Testis (tissue), 2 donors: ENCODE results near the gene MORC2.

ENCODE experiments used
- POLR2A ChIP-seq: fragments of 450-650 bp; IDR thresholded peaks from one replicate; pipeline ENCODE4 v1.6.1; 2017; ENCODE audit warnings: antibody characterized with exemption, mild to moderate bottlenecking, moderate library complexity
- TF ChIP-seq, protein P1 (sequence below), 3 experiments: fragments of 450-650 bp in 2 of 3; fragments of 200-600 bp in 1 of 3; sonication (generic) in 1 of 3; IDR thresholded peaks; one replicate each; pipeline ENCODE4 v1.5.1; 2016 to 2019; ENCODE audit warnings: antibody characterized with exemption in 3 of 3, mild to moderate bottlenecking in 2 of 3, moderate library complexity in 1 of 3

DNA sequence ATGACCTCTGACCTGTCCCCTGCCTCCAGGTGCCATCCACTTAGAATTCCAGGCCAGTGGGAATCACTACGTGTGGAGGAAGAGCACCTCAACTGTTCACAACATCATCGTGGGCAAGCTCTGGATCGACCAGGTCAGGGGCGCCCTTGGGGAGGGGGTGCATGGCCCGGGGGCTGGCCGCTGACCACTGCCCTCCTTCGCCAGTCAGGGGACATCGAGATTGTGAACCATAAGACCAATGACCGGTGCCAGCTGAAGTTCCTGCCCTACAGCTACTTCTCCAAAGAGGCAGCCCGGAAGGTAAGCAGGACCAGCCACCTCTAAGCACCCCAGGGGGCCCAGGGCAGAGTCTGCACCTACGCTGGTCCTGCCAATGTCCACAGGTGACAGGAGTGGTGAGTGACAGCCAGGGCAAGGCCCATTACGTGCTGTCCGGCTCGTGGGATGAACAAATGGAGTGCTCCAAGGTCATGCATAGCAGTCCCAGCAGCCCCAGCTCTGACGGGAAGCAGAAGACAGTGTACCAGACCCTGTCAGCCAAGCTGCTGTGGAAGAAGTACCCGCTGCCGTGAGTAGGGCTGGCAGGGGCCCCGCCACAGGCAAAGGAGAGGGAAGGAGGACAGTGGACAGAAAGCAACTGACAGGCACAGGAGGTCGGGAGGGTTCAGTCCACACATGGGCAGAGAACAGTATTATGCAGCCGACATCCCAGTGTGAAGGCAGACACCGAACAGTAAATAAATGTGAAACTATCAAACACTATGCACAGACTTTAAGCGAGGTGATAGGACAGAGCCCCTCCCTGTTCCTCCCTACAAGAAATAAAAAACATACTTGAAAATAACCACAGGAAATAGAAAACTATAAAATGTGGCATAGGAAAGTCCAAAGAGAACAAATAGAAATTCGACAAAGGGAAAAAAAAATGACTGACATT is 74.9 kb downstream of the MORC2 start:
- TF ChIP-seq, protein P1, sequence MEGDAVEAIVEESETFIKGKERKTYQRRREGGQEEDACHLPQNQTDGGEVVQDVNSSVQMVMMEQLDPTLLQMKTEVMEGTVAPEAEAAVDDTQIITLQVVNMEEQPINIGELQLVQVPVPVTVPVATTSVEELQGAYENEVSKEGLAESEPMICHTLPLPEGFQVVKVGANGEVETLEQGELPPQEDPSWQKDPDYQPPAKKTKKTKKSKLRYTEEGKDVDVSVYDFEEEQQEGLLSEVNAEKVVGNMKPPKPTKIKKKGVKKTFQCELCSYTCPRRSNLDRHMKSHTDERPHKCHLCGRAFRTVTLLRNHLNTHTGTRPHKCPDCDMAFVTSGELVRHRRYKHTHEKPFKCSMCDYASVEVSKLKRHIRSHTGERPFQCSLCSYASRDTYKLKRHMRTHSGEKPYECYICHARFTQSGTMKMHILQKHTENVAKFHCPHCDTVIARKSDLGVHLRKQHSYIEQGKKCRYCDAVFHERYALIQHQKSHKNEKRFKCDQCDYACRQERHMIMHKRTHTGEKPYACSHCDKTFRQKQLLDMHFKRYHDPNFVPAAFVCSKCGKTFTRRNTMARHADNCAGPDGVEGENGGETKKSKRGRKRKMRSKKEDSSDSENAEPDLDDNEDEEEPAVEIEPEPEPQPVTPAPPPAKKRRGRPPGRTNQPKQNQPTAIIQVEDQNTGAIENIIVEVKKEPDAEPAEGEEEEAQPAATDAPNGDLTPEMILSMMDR (IDR thresholded peaks at IDR 0.05) = no peak
- TF ChIP-seq POLR2A = no peak
